NCI-H2029 treated with DMSO at 0.1 percent for 48 hours (cell line): ENCODE measurements around the gene MEOX1.

Experiments
- DNase-seq: peaks from one replicate; lab custom pipeline; 2025; lab: John Stamatoyannopoulos, UW

MEOX1 gene

DNA sequence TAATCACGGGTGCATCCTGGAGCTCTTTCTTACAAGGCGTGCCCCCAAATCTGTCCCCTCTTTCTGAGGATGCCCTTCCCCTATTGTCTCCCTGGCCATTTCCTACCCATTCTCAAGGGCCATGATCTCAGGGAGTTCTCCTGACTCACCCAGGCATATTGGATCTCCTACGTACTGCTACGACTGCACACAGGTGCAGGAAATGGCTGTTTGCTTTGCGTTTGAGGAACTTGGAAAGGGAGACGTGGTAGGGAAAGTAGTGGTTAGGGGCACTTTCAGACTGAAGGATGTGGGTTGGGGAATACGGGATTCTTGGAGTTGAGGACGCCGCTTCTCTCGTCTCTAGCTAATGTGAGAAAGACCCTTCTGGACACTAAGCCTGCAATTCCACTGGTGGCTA is 18.7 kb upstream of the MEOX1 start:
- peak; percentile 22 for DNase-seq

- DNase-seq, result no peak
Measured at GRCh38 chr17:43679911-43680310, 18.2 kb upstream of the MEOX1 start.

- no peak for DNase-seq
Measured at GRCh38 chr17:43679401-43679800, 17.7 kb upstream of the MEOX1 start.

DNA sequence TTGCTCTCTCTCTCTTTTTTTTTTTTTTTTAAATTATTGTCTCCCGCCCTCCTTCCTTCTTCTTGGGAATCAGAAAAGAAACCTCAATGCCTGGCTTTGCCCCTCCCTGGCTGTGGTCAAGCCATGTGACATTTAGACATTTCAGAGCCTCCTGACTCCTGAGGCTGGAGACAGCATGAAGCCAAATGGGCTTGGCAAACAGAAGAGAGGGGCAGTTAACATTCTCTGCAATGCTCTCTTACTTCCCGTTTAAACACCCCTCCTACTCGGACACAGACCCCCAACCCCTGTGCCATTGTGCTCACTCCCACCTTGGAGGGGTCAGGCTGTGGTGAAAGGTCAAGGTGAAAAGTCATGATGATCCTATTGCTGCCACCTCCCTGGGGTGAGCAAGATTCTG is 14.7 kb upstream of the MEOX1 start:
- no peak for DNase-seq

DNA sequence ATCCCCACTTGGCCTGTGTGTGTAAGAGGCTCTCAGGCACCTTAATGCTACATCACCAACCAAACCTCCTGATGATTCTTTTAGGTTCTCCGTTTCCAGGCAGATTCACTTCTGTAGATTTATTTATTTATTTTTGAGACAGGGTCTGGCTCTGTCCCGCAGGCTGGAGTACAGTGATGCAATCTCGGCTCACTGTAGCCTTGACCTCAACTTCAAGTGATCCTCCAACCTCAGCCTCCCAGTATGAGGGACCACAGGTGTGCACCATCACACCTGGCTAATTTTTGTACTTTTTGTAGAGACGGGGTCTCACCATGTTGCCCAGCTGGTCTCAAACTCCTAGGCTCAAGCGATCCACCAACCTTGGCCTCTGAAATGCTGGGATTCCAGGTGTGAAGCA is 12.7 kb upstream of the MEOX1 start:
- no peak for DNase-seq

DNA sequence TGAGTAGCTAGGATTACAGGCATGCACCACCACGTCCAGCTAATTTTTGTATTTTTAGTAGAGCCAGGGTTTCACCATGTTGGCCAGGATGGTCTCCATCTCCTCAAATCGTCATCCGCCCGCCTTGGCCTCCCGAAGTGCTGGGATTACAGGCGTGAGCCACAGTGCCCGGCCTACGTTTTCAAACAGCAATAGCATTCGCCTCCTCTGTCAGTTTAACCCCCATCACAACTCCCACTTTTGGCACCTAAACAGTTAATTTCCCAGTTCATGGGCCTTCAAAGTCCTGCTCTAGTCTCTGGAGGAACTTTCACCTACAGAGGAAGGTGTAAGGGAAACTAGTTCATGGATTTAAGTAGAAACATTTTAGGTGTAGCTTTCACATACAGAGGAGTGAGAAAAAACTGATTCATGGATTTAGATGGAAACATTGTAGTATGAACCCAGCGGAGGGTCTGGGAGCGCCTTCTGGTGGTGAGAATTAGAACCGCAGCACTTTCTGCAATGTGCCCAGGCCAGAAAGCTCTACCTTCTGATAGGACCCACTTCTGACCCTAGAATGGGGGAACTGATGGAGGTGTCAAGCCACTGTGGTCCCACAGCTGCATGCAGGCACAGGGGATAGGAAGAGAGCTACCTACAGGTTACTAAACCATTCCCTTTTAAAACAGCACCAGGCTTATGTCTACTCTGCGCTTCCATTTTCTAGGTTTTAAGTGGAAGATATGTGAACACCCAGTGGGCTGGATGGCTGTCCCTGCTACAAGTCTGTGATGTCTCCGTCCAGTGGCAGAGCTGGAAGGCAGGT is 12.0 kb upstream of the MEOX1 start:
- DNase-seq, result peak; percentile 8

- DNase-seq, result no peak
Measured at GRCh38 chr17:43671755-43672519, 10.2 kb upstream of the MEOX1 start.

DNA sequence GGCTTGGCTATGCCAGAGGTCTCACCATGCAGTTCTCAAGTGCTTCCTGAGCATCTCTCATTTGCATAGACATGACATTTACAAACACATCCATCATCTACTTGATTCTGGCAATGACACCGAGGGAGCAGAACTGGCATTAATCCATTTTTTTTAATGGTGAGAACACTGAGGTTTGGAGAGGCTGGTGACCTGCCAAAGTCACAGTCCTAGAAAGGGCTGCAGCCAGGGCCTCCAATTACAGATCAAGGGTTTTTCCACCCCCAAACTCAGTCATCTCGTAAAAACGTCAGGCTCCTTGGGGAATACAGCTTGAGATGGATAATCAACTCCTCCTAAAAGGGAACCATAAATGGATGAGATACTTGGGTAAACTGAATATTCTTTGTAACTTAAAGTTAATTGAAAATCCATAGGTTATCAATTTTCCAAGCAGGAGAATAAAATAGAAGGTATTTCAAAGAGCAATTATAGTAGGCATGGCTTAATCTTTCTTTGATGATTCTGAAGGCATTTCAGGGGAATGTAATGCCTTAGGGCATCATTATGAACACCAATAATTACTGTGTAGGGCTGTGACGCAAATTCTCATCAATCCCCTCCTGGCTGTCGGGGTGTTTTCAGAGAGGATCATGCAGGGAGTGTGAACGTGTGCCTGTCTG is 9.4 kb upstream of the MEOX1 start:
- peak; percentile 90 for DNase-seq

- no peak for DNase-seq
Measured at GRCh38 chr17:43670645-43671030, 8.9 kb upstream of the MEOX1 start.

DNA sequence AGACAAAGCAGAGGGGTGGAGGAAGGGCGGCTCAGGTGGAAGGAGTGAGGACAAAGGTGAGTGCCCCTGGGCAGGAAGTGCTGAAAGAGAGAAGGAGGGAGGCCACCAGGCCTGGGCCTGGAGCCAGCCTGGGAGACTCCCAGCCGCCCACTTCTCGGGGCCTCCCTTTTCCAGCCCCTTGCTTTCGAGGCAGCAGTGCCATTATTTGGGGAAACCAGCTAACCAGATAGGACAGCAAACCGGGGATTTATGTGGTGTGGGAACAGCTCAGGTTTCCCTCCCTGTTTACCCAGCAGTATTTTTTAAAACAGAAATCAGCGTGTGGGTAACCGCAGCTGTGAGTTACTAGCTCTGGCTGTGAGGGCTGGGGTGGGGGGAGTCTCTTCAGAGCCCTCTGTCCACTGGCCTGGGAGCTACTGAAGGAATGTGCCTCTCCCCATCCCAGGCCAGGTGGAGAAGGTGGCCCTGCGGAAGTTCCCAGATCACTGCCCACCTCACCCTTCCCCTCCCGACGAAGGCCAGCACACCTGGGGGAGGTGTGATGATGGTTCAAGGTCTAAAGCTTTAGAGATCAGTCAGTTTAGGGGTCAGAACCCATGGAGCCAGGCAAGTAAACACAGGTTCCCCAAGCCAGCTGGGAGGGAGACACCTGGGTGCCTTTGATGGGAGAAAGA is 8.4 kb upstream of the MEOX1 start:
- peak; percentile 31 for DNase-seq

GRCh38 chr17:43667947-43668348 is 6.2 kb upstream of the MEOX1 start:
- DNase-seq, result no peak

DNA sequence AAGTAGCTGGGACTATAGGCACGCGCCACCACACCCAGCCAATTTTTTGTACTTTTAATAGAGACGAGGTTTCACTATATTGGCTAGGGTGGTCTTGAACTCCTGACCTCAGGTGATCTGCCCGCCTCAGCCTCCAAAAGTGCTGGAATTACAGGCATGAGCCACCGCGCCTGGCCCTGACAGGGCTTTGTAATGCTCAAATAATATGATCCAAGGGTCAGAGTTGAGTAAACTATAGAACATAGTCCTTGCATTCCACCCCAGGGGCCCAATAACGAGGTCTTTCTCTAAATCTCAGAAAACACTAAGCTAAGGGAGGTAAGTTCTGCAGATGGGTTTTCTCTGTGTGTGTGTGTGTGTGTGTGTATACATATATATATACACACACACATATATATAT is 5.8 kb upstream of the MEOX1 start:
- DNase-seq, result no peak

- no peak for DNase-seq
Measured at GRCh38 chr17:43665937-43666236, 4.2 kb upstream of the MEOX1 start.

DNA sequence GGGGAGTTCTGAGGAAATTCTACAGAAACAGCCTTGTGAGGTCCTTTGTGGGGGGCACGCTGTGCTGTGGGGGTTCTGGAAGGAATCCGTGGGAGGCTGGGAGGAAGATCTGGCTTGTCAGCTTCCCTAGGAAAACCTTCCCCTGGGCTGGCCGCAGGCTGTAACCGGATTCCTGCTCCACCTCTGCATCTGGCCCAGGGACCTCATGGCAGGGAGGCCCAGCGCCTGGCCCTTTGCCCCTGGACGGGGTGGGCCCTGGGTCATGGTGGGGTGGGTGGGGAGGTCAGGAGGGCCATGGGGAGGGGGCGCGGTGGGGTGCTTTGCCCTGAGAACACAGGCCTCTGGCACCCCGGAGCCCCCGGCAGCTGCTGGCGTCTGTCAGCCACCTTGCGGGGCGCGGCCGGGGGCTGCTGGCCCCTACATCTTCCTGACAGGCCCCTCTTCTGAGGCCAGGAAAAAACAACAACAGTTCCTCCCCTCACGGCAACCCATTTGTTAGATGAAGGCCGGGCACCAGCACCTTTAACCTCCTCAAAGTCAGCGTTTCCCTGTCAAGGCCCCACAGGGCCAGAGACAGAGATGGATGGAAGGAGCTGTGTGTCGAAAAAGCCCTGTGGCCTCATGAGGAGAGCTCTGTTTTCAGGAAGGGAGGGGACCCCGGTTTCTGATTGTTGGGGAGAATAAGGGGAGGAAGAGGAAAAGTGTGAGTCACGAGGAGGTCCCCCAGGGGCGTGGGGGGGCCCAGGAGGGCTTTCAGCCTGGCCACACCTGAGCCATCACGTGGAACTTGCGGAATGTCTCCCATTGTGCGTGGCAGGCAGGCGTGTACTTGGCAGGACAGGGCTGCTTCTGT is 3.6 kb upstream of the MEOX1 start:
- no peak for DNase-seq

DNA sequence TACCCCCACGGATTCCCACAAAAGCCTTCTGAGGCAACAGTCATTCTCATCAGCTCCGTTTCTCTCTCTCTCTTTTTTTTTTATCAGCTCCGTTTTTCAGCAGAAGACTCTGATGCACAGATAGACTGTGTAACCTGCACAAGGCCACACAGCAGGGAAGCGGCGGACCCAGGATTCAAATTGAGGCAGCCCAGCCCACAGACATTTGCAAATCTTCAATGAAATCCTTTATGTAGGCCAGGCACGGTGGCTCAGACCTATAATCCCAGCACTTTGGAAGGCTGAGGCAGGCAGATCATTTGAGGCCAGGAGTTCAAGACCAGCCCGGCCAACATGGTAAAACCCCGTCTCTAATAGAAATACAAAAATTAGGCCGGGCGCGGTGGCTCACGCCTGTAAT is 2.4 kb upstream of the MEOX1 start:
- no peak for DNase-seq

GRCh38 chr17:43663383-43663782 is 1.7 kb upstream of the MEOX1 start:
- no peak for DNase-seq

DNA sequence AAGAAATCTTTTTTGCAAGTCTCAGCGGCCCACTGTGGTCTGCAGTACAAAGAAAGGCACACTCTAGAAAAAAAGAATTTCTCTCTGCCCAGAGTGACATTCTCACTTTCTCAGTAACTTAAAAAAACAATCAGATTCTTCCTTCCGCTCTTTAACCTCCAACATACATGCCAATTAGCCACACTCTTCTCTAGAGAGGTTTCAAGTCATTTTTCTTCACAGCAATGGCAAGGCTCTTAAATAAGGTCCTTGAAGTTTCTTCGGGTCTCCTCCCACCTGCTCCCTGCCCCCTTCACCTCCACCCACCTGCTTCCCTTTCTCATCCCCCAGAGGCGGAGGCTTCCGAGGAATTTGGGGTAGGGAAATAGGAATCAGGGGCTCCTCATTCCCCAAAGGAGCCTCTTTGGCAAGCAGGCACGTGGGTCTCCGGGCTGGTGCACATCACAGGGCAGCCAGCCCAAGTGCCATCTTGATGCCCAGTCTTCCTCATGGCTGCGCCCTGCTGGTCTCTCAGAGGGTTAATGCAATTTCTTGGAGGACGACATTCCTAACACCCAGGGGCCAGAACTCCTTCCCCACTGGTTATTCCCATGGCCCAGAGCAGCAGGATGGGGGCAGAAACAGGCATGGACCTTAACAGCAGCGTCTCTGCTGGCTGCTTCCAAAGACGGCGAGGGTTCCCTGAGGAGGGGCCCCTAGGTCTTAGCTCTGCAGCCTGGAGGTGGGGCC is 855 bp upstream of the MEOX1 start:
- DNase-seq, result no peak

DNA sequence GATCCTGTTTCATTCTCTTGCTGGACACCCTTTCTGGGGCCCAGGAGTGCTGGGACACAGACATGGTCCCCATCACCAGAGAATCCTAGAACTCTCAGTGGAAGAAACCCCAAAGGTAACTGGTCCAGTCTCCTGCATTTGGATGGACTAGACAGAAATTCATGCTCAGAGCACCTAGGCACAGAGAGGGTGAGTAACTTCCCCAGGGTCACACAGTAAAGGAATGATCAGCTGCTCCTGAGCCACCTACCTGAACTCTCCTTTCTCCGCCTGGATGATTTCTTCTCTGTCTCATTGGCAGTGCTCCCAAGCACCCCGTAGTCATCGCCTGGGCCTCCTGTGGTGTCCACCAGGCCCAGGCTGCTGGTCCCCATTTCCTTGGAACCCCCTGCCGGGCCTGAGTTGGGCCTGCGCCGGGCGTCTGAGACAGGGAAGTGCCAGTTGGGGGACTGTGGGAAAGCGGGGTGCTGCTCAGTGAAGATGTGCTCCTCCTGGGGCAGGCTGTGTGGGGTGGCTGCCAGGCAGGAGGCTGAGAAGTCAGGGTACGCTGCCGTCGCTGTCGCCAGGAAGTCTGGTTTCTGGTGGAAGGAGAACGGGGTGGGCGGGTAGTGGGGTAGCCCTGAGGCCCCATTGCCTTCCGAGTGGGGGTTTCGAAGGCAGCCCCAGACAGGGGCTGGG is 767 bp downstream of the MEOX1 start:
- no peak for DNase-seq

- DNase-seq, result no peak
Measured at GRCh38 chr17:43659823-43660617, 1.7 kb downstream of the MEOX1 start.

DNA sequence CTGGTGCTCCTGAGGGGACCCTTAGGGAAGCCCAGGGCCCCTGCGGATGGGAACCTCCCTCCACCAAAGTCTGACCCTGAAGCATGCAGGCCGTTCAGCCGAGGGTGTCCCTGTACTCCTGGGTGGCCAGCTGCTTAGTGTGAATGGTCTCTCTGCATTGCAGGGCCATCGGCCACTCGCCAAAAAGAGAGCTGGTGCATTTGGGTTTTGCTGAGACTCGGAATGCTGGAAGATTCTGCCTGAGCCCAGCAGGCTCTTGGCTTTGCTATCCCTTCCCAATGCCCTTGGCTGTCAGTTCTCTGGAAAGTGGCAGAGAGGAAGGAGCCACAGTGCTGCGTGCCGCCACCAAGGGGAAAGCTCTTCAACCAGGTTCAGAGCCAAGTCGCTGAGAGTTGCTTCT is 2.8 kb downstream of the MEOX1 start:
- no peak for DNase-seq
